ENCODE measurements around the gene CADPS. TPM values are rescaled to one million over a fixed set of nuclear protein-coding genes. Genes with fewer than 3 reads are reported as not detected.

Gene CADPS
- total RNA-seq, 4 donors from 2014 or later = 2.2 to 6.9 TPM; not detected in 2

DNA sequence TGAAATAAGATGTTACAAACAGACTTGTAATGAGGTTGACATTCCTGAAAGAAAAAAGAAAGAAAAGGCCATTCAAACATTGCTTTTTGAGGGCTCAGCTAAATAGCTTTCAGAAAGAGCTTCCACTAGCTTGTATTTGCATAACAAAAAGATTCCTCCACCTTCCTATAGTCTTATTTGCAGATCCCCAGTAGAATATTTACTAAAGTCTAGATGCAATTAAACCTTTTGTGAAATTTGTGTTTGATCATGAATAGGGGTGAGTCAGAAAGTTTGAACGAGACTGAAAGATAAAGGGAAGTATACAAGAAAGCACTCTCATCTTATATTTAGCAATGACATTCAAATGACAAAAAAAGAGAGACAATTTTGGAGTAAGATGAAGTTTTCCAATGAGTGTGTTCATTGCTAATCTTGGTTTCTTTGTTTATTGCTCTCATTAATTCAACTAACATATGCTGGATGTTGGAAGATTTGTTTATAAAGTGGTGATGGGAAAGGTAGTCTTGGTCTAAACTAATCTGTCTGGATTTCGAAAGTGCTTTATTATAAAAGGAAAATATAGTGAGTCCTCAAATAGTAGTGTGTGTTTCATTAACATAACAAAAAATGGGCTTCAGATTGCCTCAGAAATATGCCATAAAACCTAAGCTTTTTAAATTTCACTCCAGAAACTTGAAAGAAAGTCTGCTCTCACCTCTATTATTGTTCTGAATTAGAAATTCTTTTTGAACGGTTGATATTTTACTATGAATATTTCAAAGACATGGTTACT lies 9.1 kb upstream of the CADPS start:
- 17 to 25% methylated on average over 3 of the region's 3 CpGs for WGBS, 2 donors
- no peak overlapping the region for H3K4me3 ChIP-seq (ENCODE audit: low read depth, poor library complexity, severe bottlenecking)

DNA sequence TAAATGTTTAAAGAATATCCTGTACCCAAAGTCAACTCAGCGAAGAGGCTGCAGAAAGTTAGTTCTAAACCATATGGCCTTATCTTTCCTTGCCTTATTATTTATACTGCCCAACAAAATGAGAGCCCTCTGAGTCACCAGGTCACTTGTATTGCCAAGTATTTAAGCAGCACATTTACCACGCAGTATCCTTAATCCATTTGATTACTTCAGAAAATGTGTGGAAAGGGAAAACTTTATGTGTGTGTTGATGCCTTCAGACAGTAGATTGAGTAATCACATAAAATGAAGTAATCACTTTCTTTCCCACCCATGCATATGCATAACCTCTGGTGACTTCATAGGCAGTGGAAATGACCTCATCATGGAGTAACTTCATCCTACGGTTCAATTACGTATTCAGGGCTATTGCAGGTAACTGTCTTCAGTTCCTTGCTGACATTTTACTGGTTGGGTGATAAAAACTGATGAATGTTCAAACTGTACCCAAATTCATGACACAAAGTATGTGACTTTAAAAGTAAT lies 7.5 kb upstream of the CADPS start:
- intact Hi-C loops (cut with DNase I; ENCODE audit: low total_unique reads) = no loop called here
- no peak for DNase-seq (ENCODE audit: low spot score in 2 of 2)
- no peak overlapping the region for H3K4me3 ChIP-seq (ENCODE audit: low read depth, poor library complexity, severe bottlenecking)
- TF ChIP-seq POLR2A (IDR thresholded peaks at IDR 0.05) = no peak
- TF ChIP-seq, protein P1, sequence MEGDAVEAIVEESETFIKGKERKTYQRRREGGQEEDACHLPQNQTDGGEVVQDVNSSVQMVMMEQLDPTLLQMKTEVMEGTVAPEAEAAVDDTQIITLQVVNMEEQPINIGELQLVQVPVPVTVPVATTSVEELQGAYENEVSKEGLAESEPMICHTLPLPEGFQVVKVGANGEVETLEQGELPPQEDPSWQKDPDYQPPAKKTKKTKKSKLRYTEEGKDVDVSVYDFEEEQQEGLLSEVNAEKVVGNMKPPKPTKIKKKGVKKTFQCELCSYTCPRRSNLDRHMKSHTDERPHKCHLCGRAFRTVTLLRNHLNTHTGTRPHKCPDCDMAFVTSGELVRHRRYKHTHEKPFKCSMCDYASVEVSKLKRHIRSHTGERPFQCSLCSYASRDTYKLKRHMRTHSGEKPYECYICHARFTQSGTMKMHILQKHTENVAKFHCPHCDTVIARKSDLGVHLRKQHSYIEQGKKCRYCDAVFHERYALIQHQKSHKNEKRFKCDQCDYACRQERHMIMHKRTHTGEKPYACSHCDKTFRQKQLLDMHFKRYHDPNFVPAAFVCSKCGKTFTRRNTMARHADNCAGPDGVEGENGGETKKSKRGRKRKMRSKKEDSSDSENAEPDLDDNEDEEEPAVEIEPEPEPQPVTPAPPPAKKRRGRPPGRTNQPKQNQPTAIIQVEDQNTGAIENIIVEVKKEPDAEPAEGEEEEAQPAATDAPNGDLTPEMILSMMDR (IDR thresholded peaks at IDR 0.05) = no peak
- WGBS, 2 donors = 79 to 83% methylated on average over 4 of the region's 4 CpGs

More for the DNA sequence above, 9.1 kb upstream of the CADPS start:
- intact Hi-C loops (cut with DNase I; ENCODE audit: low total_unique reads) = no loop called here
- no peak for DNase-seq (ENCODE audit: low spot score in 2 of 2)
- TF ChIP-seq POLR2A (IDR thresholded peaks at IDR 0.05) = no peak
- TF ChIP-seq, protein P1 (IDR thresholded peaks at IDR 0.05) = no peak

DNA sequence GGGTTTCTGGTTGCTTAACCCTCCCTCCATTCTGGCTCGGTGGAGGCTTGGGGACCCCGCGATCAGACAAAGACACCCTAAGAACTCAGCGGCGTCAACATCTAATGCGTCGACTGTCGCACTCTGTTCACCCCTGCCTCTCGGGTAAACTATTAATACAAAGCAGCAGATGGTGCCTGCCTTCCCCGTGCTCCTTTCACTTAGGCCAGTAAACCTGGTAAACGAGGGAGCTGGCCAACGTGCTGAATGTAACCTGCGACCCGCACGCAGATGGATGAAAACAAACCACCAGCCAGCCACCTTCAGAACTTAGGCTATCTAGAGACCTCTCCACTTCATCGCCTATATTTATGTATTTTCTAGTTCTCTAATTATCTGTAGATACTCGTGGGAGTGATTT lies 848 bp upstream of the CADPS start:
- DNase-seq (ENCODE audit: low spot score in 2 of 2) = no peak
- WGBS, 2 donors = 6 to 7% methylated on average over 17 of the region's 17 CpGs
- H3K4me3 ChIP-seq (ENCODE audit: low read depth, poor library complexity, severe bottlenecking) = no peak overlapping the region
- TF ChIP-seq, protein P1 (IDR thresholded peaks at IDR 0.05) = no peak
- no peak for TF ChIP-seq POLR2A (IDR thresholded peaks at IDR 0.05)
- intact Hi-C loops (cut with DNase I; ENCODE audit: low total_unique reads) = no loop called here

DNA sequence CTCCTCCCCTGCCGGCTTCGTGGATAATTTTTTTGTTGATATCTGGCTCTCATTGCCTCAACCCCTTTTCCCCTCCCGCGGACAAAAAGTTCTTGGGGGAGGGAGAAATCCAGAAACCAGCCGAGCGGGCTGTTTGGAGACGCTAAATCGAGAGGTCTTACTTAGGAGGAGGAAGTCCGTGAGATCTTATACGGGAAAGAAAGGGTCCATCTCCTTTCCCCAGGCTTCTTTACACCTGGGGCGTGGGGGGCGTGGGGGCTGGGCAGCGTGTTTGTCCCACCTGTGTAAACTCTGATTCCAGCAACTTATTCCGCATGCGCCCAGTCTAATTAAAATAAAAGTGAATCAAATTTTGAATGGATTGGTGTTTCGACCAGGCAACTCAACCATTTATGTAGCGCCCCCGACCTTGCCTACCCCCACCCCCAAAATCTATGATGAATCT lies 364 bp upstream of the CADPS start:
- no peak for DNase-seq (ENCODE audit: low spot score in 2 of 2)
- WGBS, 2 donors = 5 to 9% methylated on average over 18 of the region's 18 CpGs
- no peak overlapping the region for H3K4me3 ChIP-seq (ENCODE audit: low read depth, poor library complexity, severe bottlenecking)
- intact Hi-C loops (cut with DNase I; ENCODE audit: low total_unique reads) = no loop called here
- TF ChIP-seq POLR2A (IDR thresholded peaks at IDR 0.05) = no peak
- TF ChIP-seq, protein P1 (IDR thresholded peaks at IDR 0.05) = no peak

DNA sequence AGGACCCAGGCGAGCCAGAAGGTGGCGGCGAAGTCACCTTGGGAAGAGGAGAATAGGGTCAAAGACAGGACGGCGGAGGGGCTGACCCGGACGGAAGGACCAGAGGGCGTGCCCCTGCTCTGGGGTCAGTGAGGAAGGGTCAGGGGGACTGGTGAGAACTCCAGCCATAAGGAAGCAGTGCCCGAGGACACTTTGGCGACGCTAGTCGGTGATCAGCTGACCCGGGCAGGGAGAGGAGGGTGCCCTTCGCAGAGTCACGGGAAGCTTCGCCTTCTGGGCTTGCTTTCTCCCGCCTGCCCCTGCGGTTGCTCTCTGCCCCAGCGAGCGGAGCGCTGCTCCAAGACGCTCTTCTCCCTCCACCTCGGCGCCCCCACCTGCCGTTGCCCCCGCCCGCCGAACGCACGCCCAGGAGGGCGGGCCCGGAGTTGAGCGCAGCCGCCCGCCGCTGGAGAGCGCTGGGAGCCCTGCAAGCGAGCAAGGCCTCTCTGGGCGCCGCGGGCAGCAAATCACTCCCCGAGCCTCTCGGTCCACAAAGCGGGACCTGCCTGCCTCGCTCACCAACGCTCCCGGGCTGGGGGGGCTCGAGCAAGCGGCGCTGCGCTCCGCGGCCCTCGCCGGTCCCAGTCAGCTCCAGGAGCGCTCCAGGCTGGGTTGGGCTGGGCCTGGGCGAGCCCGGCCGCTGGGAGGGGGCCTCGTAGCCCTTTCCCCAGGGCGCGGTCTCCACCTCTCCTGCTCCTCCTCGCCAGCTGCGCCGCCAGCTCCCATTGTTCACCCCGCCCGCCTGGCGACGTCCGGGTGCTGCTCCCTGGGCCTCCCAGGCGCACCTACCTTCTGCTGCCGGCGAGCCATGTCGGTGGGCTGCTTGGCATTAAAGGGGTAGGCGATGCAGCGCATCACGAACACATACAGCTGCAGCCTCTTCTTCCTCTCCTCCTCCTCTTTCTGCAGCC lies 1.2 kb downstream of the CADPS start:
- WGBS, 2 donors = 0 to 1% methylated on average over 57 to 70 of the region's 77 CpGs
- TF ChIP-seq, protein P1 (IDR thresholded peaks at IDR 0.05) = no peak
- no peak for TF ChIP-seq POLR2A (IDR thresholded peaks at IDR 0.05)
- intact Hi-C loops (cut with DNase I; ENCODE audit: low total_unique reads) = no loop called here
- H3K4me3 ChIP-seq (ENCODE audit: low read depth, poor library complexity, severe bottlenecking) = peak overlapping the region; percentile 35
- DNase-seq (ENCODE audit: low spot score in 2 of 2) = peak in 1 of 2 donors; percentile 21
